Measurements from ENCODE around the gene TNFAIP8L1.
"Not testable (repeated sequence)": the region's sequence is repeated elsewhere in the genome, so short reads cannot be mapped to it uniquely, and the experiment has no call there.

Gene TNFAIP8L1

GRCh38 chr19:4638828-4639530 is at the start of gene TNFAIP8L1:
Gene TNFAIP8L1, plus strand, starts transcription at chr19:4639516. Its CDS starts 12,354 bp downstream, at chr19:4651870.
- peak; percentile 99 for DNase-seq (ENCODE audit: low read depth in 3 of 3)

GRCh38 chr19:4589579-4590410 is 49.5 kb upstream of the TNFAIP8L1 start:
- no peak for DNase-seq (ENCODE audit: low read depth in 3 of 3)

- no peak for DNase-seq (ENCODE audit: low read depth in 3 of 3)
Observed at GRCh38 chr19:4590559-4590958, 48.8 kb upstream of the TNFAIP8L1 start.

- no peak for DNase-seq (ENCODE audit: low read depth in 3 of 3)
Observed at GRCh38 chr19:4591320-4591719, 48.0 kb upstream of the TNFAIP8L1 start.

GRCh38 chr19:4592445-4592844 is 46.9 kb upstream of the TNFAIP8L1 start:
- DNase-seq (ENCODE audit: low read depth in 3 of 3), result no peak

- no peak for DNase-seq (ENCODE audit: low read depth in 3 of 3)
Observed at GRCh38 chr19:4593409-4593851, 45.9 kb upstream of the TNFAIP8L1 start.

GRCh38 chr19:4594201-4594600 is 45.1 kb upstream of the TNFAIP8L1 start:
- DNase-seq (ENCODE audit: low read depth in 3 of 3), result no peak

- DNase-seq (ENCODE audit: low read depth in 3 of 3), result not testable (repeated sequence)
Observed at GRCh38 chr19:4595158-4595557, 44.2 kb upstream of the TNFAIP8L1 start.

GRCh38 chr19:4596033-4596904 is 43.0 kb upstream of the TNFAIP8L1 start:
- DNase-seq (ENCODE audit: low read depth in 3 of 3), result no peak

- DNase-seq (ENCODE audit: low read depth in 3 of 3), result no peak
Observed at GRCh38 chr19:4597278-4597974, 41.9 kb upstream of the TNFAIP8L1 start.

- peak; percentile 9 to 21 (median 13) for DNase-seq (ENCODE audit: low read depth in 3 of 3)
Observed at GRCh38 chr19:4597975-4598671, 41.2 kb upstream of the TNFAIP8L1 start.

GRCh38 chr19:4598712-4599111 is 40.6 kb upstream of the TNFAIP8L1 start:
- no peak for DNase-seq (ENCODE audit: low read depth in 3 of 3)

- no peak for DNase-seq (ENCODE audit: low read depth in 3 of 3)
Observed at GRCh38 chr19:4600082-4600481, 39.2 kb upstream of the TNFAIP8L1 start.

- DNase-seq (ENCODE audit: low read depth in 3 of 3), result no peak
Observed at GRCh38 chr19:4600893-4601292, 38.4 kb upstream of the TNFAIP8L1 start.

GRCh38 chr19:4602173-4602788 is 37.0 kb upstream of the TNFAIP8L1 start:
- no peak for DNase-seq (ENCODE audit: low read depth in 3 of 3)

- no peak for DNase-seq (ENCODE audit: low read depth in 3 of 3)
Observed at GRCh38 chr19:4602915-4603314, 36.4 kb upstream of the TNFAIP8L1 start.

- no peak for DNase-seq (ENCODE audit: low read depth in 3 of 3)
Observed at GRCh38 chr19:4604912-4605311, 34.4 kb upstream of the TNFAIP8L1 start.

- no peak for DNase-seq (ENCODE audit: low read depth in 3 of 3)
Observed at GRCh38 chr19:4606181-4606580, 33.1 kb upstream of the TNFAIP8L1 start.

- no peak for DNase-seq (ENCODE audit: low read depth in 3 of 3)
Observed at GRCh38 chr19:4606921-4607678, 32.2 kb upstream of the TNFAIP8L1 start.
